ENCODE measurements around the gene RABL3.

DNA sequence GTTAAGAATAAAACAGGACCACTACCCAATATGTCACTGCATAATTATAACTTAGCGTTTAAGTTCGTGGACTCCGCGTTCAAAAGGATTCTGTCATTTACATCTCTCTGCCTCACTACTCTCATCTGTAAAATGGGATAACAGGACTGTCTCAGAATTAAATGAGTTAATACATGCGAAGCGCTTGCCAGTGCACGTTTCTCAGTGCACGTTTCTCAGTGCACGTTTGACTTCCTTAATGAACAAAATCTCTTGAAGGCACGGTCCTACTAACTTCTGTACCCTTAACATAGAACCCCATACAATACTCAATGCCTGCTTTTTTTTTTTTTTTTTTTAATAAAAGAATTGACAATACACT is 499 bp downstream of the RABL3 start:
- TF ChIP-seq, protein P1, sequence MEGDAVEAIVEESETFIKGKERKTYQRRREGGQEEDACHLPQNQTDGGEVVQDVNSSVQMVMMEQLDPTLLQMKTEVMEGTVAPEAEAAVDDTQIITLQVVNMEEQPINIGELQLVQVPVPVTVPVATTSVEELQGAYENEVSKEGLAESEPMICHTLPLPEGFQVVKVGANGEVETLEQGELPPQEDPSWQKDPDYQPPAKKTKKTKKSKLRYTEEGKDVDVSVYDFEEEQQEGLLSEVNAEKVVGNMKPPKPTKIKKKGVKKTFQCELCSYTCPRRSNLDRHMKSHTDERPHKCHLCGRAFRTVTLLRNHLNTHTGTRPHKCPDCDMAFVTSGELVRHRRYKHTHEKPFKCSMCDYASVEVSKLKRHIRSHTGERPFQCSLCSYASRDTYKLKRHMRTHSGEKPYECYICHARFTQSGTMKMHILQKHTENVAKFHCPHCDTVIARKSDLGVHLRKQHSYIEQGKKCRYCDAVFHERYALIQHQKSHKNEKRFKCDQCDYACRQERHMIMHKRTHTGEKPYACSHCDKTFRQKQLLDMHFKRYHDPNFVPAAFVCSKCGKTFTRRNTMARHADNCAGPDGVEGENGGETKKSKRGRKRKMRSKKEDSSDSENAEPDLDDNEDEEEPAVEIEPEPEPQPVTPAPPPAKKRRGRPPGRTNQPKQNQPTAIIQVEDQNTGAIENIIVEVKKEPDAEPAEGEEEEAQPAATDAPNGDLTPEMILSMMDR (IDR thresholded peaks at IDR 0.05; ENCODE audit: low read depth, low read length) = no peak
- TF ChIP-seq EZH2phosphoT487 (IDR thresholded peaks at IDR 0.05; ENCODE audit: low read depth) = no peak

All from OCI-LY3 (cell line).